Vagina (tissue), 2 donors: ENCODE results near the gene AJAP1. TPM values are rescaled to one million over a fixed set of nuclear protein-coding genes. Genes with fewer than 3 reads are reported as not detected.

ENCODE experiments used
- DNase-seq, 2 donors: peaks; one replicate each; pipeline ENCODE4 v3.0.0-alpha.2; 2017; ENCODE audit errors: extremely low spot score in 2 of 2
- H3K27ac ChIP-seq: fragments of 200-600 bp; sonication (generic); one replicate; pipeline ENCODE4 v1.5.1; 2019
- H3K27me3 ChIP-seq: fragments of 200-600 bp; sonication (generic); one replicate; pipeline ENCODE4 v1.5.1; 2019
- H3K36me3 ChIP-seq, 2 donors: fragments of 200-600 bp; sonication (generic); one replicate each; pipeline ENCODE4 v1.5.1; 2017 to 2019
- H3K4me1 ChIP-seq: fragments of 200-600 bp; sonication (generic); one replicate; pipeline ENCODE4 v1.5.1; 2019
- H3K4me3 ChIP-seq, 2 donors: fragments of 200-600 bp; sonication (generic); 1 replicate in 1 of 2; 2 replicates in 1 of 2; pipeline ENCODE4 v1.5.1; 2016 to 2019
- H3K9me3 ChIP-seq: fragments of 200-600 bp; sonication (generic); one replicate; pipeline ENCODE4 v1.5.1; 2019
- CTCF ChIP-seq, 3 experiments: fragments of 450-650 bp in 2 of 3; fragments of 200-600 bp in 1 of 3; sonication (generic) in 1 of 3; IDR thresholded peaks; one replicate each; pipeline ENCODE4 v1.5.1; 2017 to 2019; ENCODE audit warnings: antibody characterized with exemption in 3 of 3, mild to moderate bottlenecking in 2 of 3, moderate library complexity in 2 of 3
- POLR2A ChIP-seq, 2 donors: fragments of 450-650 bp; IDR thresholded peaks; one replicate each; pipeline ENCODE4 v1.6.1; 2017; ENCODE audit warnings: antibody characterized with exemption in 2 of 2, mild to moderate bottlenecking in 2 of 2, moderate library complexity in 2 of 2
- POLR2AphosphoS5 ChIP-seq, 2 donors: sonication (generic); formaldehyde crosslinking; IDR thresholded peaks; one replicate each; pipeline ENCODE4 v1.9.0; 2017; ENCODE audit warnings: antibody characterized with exemption in 2 of 2, mild to moderate bottlenecking in 2 of 2, low read depth in 1 of 2; ENCODE audit not compliant: insufficient read depth in 1 of 2
- intact Hi-C: fragments of 100-400 bp; cut with DNase I; formaldehyde crosslinking; loops from one replicate; pipeline ENCODE4 v1.15.1; 2023
- total RNA-seq: library from RNA; depleted of rRNA; stranded (reverse); fragments of >200 nt; gene quantifications from one replicate; pipeline ENCODE4 v1.2.3, GENCODE V29; 2016

AJAP1 gene
- total RNA-seq, 1 donor from 2014 or later: 1.7 TPM

DNA sequence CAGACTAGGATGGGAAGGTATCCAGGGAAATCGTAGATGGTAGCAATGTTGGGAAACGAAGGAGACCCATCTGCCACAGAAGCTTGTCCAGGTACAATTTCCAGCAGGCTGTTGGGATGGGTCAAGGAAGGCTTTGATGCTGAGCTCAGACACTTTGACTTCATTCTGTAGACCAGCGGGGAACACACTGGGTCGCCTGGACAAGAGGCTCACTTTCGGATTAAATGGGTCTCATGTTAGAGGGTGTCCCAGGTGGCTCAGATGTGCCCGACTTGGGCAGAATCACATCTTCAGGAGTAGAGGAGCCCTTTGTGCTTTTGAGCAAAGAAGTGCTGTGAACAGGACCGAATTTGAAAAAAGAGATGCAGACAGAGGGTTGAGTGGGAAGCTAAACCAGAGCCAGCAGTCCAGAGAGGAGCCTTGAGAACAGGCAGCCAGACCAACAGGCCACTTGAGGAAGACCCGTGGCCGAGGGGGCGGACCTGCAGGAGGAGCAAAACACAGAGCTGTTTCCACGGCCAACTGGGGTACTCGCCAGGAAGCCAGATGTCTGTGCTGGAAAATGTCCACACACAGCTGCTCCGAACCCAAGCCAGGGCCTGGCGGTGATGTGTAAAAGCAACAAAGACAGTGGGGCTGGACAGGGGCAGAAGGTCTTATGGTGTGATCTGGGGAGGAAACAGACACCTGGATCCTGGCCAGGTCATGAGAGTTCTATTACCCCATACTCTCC, 146.9 kb downstream of the AJAP1 start:
- Histone ChIP-seq H3K4me3 (no peak overlapping the region), H3K4me1 (no peaks in the 10 kb centered on the region), H3K27ac (no peak overlapping the region), H3K36me3 (no peaks in the 10 kb centered on the region), H3K27me3 (no peaks in the 10 kb centered on the region), H3K9me3 (no peaks in the 10 kb centered on the region)
- peak in 1 of 2 donors; percentile 71 for DNase-seq
- TF ChIP-seq POLR2A (IDR thresholded peaks at IDR 0.05) (no peak), CTCF (IDR thresholded peaks at IDR 0.05) (no peak), POLR2AphosphoS5 (IDR thresholded peaks at IDR 0.05; ENCODE audit: insufficient read depth in 1 of 2, low read depth in 1 of 2) (no peak)
- intact Hi-C loops: no loop called here

GRCh38 chr1:4802024-4802423, 147.6 kb downstream of the AJAP1 start:
- Histone ChIP-seq H3K27me3 (no peaks in the 10 kb centered on the region), H3K9me3 (no peaks in the 10 kb centered on the region), H3K4me1 (no peaks in the 10 kb centered on the region), H3K36me3 (no peaks in the 10 kb centered on the region), H3K27ac (no peak overlapping the region), H3K4me3 (no peak overlapping the region)
- TF ChIP-seq CTCF (IDR thresholded peaks at IDR 0.05) (no peak), POLR2A (IDR thresholded peaks at IDR 0.05) (no peak), POLR2AphosphoS5 (IDR thresholded peaks at IDR 0.05; ENCODE audit: insufficient read depth in 1 of 2, low read depth in 1 of 2) (no peak)
- intact Hi-C loops: no loop called here
- no peak for DNase-seq

DNA sequence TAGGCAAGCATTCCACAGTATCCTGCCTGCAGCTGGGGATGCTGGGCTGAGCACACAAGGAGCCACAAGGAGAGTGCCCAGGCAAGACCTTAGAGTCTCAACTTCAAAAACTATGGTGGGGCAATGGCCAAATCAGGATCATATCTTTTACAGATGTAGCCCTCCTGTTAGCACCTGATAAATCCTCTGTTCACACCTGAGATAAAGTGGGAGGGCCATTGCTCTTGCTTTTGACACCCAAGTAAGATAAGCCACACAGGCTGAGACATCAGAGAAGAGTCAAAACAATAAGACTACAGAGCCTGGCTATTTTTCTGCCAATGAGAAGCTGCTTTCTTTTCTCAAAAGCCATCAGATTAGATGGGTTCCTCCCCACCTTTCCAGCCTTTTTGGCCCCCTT, 148.9 kb downstream of the AJAP1 start:
- DNase-seq: no peak
- no peak overlapping the region for H3K27ac ChIP-seq
- intact Hi-C loops: no loop called here
- H3K9me3 ChIP-seq: no peaks in the 10 kb centered on the region
- no peaks in the 10 kb centered on the region for H3K27me3 ChIP-seq
- no peaks in the 10 kb centered on the region for H3K4me1 ChIP-seq
- no peak overlapping the region for H3K4me3 ChIP-seq
- TF ChIP-seq CTCF (IDR thresholded peaks at IDR 0.05) (no peak), POLR2A (IDR thresholded peaks at IDR 0.05) (no peak), POLR2AphosphoS5 (IDR thresholded peaks at IDR 0.05; ENCODE audit: insufficient read depth in 1 of 2, low read depth in 1 of 2) (no peak)
- no peaks in the 10 kb centered on the region for H3K36me3 ChIP-seq

GRCh38 chr1:4805987-4806386, 151.6 kb downstream of the AJAP1 start:
- Histone ChIP-seq H3K36me3 (no peaks in the 10 kb centered on the region), H3K27me3 (no peaks in the 10 kb centered on the region), H3K27ac (no peak overlapping the region), H3K4me3 (no peak overlapping the region), H3K4me1 (no peaks in the 10 kb centered on the region), H3K9me3 (no peaks in the 10 kb centered on the region)
- TF ChIP-seq POLR2AphosphoS5 (IDR thresholded peaks at IDR 0.05; ENCODE audit: insufficient read depth in 1 of 2, low read depth in 1 of 2) (no peak), POLR2A (IDR thresholded peaks at IDR 0.05) (no peak)
- DNase-seq: no peak
- intact Hi-C loops: no loop called here

- no peak for DNase-seq
- Histone ChIP-seq H3K4me1 (no peaks in the 10 kb centered on the region), H3K27me3 (no peaks in the 10 kb centered on the region), H3K36me3 (no peaks in the 10 kb centered on the region), H3K27ac (no peak overlapping the region), H3K9me3 (no peaks in the 10 kb centered on the region), H3K4me3 (no peak overlapping the region)
- TF ChIP-seq POLR2AphosphoS5 (IDR thresholded peaks at IDR 0.05; ENCODE audit: insufficient read depth in 1 of 2, low read depth in 1 of 2) (no peak), CTCF (IDR thresholded peaks at IDR 0.05) (no peak), POLR2A (IDR thresholded peaks at IDR 0.05) (no peak)
- intact Hi-C loops: no loop called here
Observed at GRCh38 chr1:4820543-4820942, 166.1 kb downstream of the AJAP1 start.
